GM18505 (cell line): ENCODE results near the gene TRMT1L.

Experiments
- ATAC-seq: cut with Tn5 transposase; IDR thresholded peaks from one replicate; pipeline ENCODE4 v1.9.1; 2021; ENCODE audit not compliant: unreplicated experiment
- POLR2A ChIP-seq: IDR thresholded peaks from 4 replicates; pipeline ENCODE4 v1.6.1; 2011; ENCODE audit warnings: borderline replicate concordance; ENCODE audit not compliant: insufficient read depth, insufficient read length; ENCODE audit errors: extremely low read depth

TRMT1L gene

DNA sequence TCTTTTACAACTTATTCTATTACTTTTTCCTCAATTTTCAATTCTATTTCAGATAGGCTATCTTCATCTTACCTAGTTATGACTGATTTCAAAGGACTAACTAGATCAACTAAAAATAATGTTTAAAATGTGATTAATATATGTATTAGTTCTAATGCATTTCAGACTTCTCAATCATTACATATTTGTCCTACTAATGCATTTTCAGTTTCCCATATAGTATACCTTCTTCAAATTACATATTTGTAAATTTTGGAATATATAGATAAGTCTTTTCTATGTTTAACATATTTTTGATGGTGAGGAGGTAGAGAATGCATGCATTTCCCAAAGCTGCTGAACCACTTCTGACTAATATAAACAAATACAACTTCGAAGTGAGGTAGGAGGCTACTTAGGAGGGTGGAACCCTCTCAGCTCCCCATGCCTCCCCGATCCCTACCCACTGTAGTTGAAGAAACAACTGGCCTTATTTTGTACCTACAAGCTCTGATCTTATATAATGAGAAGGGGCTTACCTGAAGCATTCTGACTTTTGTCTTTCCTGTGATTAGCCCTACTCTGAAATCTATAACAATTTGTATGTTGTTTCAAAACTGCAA lies 1.7 kb downstream of the TRMT1L start:
- no peak for TF ChIP-seq POLR2A
- ATAC-seq = no peak

DNA sequence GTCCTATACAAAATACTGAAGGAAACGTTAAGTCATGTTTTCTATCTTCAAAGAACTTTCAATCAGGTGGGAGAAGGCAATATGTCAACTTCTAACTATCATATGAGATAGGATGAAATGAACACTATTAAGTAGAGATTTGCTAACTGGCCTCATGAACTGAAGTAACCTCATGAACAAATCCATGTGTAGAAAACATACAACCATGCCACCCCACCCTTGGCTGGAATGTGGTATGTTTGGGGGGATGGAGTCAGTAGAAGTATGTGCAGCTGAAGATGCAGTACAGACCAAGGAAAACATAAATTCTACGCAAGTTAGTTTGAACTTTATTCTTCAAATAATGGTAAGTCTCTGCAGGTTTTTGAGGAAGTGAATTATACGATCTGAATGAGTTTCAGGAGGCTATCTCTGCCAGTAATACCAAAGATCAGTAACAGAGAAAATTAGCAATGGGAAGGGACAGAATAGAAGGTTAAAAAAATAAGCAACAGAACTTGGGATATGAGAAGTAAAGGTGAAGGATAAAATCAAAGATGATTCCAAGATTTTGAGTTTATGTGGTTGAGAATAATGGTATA lies 4.5 kb downstream of the TRMT1L start:
- no peak for ATAC-seq
- TF ChIP-seq POLR2A = no peak

DNA sequence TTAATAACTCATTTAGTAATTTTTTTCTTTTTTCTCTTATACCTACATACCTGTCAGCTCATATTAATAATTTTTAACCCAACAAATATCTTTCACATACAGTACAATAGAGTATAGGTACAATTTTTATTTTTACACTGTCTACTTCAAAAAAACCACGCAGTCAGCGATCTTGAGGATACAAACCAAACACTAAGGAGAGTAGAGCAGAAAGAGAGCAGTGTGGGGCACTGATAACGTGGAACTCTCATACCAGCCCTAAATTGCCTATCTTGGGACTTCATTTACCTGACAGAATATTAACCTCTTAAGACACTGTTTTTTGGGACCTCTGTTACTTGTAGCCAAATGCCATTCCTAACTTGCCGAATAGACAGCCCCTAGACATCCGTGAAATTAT lies 5.5 kb downstream of the TRMT1L start:
- ATAC-seq = no peak
- TF ChIP-seq POLR2A = no peak

DNA sequence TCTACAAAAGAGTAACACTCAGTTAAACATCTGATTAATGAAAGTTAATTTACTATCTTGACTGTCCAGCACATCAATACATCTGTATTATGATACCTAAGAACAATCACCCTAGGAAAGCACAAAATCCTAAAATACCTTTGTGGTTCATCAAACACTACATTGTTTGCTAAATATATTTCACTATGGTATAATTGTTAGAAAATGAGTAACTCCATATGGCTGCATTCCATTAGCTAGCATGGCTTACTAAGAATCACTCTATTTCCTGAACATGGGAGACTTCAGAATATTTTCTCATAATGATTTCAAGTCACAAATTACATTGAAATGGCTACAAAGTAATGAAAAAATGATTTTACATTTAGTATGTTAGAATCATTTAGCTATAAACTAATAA lies 12.5 kb downstream of the TRMT1L start:
- TF ChIP-seq POLR2A = no peak
- ATAC-seq = no peak

DNA sequence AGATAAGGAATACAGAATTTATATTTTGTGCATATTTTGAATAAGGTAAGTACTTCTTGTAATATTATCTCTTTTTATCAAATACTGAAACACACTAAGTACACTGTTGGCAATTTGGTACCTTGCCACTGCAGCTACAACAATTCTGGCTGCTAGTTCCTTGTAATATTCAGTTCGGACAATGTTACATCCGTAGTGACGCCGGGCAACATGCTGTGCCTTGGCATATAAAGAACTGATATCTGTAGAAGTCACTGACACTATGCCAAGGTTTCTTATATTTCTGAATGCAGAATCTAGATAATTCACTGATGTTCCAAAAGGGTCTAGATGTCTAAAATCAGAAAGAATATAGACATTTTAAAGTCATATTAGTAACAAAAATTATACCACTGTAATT lies 17.5 kb downstream of the TRMT1L start:
- ATAC-seq = no peak
- no peak for TF ChIP-seq POLR2A

DNA sequence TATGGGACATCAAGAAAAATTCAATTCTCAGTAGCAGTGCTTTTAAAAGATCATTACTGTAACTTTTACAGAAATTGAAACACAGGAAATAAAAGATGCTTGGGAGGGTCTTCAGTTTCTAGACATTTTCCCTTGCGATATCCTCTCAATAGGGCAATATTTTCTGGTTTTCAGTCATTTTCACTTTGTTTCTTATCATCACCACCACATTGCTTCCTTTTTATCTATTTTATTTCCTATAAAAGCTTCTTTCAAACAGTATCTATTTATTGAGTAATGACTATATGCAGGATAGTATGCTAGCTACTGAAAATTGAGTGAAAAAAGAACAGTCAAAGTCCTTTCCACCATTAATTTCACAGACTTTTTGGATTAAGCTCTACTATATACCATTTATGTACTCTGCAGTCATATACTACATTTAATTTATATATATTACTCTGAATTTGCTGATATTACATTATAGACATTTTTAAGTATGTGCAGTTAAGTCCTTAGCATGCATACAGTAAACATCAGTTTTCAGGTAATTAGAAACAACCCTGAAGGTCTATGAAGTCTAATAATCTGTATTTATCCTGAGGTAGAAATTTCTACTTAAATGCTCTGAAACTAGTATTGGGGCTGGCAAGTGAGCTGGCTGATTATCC lies 18.7 kb downstream of the TRMT1L start:
- TF ChIP-seq POLR2A = no peak
- ATAC-seq = no peak

DNA sequence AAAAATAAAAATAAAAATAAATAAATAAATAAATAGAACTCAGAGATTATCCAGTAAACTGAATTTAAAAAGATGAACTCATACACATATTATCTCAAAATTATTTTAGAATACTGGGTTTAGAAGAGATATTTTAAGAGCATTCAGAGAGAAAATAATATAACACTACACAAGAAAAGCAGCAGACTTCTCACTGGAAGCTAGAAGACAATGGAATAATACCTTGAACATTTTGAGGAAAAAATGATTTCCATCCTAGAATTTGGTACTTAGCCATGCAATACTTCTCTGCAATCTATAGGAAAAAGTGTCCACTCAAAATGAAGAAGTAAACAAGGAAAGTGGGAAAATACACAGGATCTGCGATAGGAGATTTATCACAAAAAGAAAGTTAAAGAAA lies 24.2 kb downstream of the TRMT1L start:
- ATAC-seq = no peak
- TF ChIP-seq POLR2A = no peak

DNA sequence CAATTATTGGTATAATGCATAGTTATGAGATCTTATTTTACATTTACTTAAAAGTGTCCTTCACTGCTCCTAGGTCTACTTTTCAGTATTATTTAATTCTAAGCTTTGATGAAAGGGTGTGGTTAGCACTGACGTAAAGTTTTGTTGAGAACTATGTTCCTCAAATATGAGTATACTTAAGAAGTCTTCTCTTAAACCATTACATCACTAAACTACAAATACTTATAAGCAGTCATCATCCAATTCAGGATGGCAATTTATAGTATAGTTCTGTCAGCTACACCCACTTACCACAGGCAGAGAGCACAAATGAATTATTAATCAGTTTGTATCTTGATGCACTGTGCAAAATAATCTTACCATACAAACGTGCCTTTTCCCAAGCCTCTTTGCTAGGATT lies 27.0 kb downstream of the TRMT1L start:
- TF ChIP-seq POLR2A = no peak
- no peak for ATAC-seq

DNA sequence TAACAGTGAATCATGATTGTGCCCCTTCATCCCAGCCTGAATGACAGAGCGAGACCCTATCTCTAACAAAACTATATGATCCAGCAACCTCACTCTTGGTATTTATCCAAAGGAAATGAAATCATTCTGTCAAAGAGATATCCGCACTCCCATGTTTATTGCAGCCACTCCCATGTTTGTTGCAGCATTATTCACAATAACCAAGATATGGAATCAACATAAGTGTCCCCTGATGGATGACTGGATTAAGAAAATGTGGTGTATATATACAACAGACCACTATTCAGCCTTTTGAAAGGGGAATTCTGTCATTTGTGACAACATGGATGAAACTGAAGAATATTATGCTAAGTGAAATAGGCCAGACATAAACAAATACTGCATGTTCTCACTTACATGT lies 44.4 kb downstream of the TRMT1L start:
- TF ChIP-seq POLR2A = no peak
- ATAC-seq = no peak

DNA sequence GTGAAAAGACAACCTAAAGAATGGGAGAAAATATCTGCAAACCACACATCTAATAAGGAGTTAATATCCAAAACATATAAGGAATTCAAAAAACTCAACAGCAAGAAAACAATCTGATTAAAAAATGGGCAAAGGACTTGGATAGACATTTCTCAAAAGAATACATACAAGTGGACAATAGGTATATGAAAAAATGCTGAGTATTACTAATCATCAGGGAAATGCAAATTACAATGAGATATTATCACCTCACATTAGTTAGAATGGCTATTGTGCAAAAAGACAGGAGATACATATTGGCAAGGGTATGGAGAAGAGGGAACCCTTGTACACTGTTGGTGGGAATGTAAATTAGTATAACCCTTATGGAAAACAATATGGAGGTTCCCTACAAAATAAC lies 44.9 kb downstream of the TRMT1L start:
- TF ChIP-seq POLR2A = no peak
- ATAC-seq = no peak

DNA sequence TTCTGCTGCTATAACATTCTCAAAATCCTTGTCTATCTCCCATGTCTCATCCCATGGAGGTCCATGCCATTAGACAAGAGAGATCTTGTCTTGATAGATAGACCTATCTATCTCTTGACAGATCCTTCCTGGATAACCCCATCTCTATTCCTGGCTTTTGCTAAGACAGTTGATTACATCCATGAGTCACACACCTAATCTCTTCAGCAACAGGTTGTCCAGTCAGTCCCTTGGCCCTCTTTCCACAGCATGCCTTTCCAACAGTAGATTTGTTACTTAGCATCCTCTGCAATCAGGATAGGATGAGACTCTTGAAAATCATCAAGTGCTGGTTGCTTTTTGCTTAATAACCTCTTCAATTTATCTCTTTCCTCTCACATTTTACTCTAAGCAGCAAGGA lies 46.6 kb downstream of the TRMT1L start:
- no peak for ATAC-seq
- TF ChIP-seq POLR2A = no peak

DNA sequence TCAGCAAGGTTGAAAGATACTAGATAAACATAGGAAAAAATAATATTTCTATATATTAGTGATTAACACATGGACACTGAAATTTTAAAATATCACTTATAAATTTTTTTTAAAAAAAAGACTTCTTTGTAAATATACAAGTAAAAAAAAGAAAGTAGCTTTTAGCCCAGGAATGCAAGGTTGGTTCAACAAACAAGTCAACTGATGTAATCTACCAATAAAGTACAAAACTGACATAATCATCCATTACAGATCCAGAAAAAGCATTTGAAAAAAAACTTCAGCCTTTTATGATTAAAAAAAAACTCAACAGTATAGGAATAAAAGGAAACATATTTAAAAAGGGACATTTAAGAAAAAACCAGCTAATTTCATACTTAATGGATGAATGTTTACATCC lies 48.4 kb downstream of the TRMT1L start:
- TF ChIP-seq POLR2A = no peak
- ATAC-seq = no peak

DNA sequence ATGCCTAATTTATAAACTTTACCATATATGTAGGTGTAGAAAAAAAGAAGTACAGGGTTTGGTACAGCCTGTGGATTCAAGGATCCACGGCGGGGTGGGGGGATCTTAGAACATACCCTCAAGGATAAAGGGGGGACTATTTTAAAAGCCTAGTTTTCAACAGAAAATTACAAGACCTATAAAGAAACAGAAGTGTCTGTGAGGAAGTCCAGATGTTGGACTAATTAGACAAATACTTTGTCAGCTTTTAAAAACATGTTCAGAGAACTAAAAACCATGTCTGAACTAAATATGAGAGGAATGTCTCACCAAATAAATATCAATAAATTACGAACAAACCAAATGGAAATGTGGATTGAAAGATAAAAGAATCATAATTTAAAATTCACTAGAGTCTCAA lies 51.6 kb downstream of the TRMT1L start:
- ATAC-seq = no peak

DNA sequence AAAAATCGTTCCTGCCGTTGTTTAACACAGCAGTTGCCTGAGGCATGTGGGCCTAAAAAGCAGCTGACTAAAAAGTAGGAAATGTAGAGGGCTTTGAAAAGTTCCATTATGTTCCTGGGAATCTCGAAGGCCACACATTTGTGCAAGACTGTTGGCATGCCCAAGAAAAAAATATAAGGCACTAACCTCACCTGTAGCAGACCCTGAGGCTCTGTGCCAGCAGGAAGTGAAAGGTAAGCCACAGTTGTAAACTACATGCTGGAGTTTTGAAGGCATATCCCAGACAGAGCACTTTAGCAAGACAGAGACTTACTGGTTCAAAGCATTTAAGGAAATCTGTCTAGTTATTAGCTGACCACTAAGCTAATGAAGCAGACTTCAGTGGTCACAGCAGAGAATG lies 52.7 kb downstream of the TRMT1L start:
- no peak for ATAC-seq
- no peak for TF ChIP-seq POLR2A

More for the DNA sequence above, 51.6 kb downstream of the TRMT1L start:
- TF ChIP-seq POLR2A = no peak
